DND-41 (cell line): ENCODE results near the gene ARID5A.

Source experiments
- ATAC-seq: fragments of 200-7000 bp; cut with Tn5 transposase; 3 replicates; pipeline ENCODE4 v1.9.1; 2021; ENCODE audit warnings: low read depth; ENCODE audit not compliant: insufficient read depth
- DNase-seq: peaks from one replicate; pipeline ENCODE4 v3.0.0-alpha.2; 2020
- H2AFZ ChIP-seq: 2 replicates; pipeline ENCODE4 v1.6.0; 2012; ENCODE audit warnings: low read depth, low read length
- H3K27ac ChIP-seq: 2 replicates; pipeline ENCODE4 v1.5.1; 2012; ENCODE audit warnings: low read length, inconsistent platforms
- H3K27me3 ChIP-seq: fragments of 200-600 bp; sonication (generic); 2 replicates; pipeline ENCODE4 v1.6.0; 2012; ENCODE audit warnings: low read length, mild to moderate bottlenecking, inconsistent platforms; ENCODE audit not compliant: insufficient read depth, poor library complexity
- H3K36me3 ChIP-seq: 2 replicates; pipeline ENCODE4 v1.5.1; 2012; ENCODE audit warnings: low read length, inconsistent platforms; ENCODE audit not compliant: insufficient read depth
- H3K4me1 ChIP-seq: 2 replicates; pipeline ENCODE4 v1.5.1; 2012; ENCODE audit warnings: mild to moderate bottlenecking, low read length; ENCODE audit not compliant: insufficient read depth
- H3K4me2 ChIP-seq: 2 replicates; pipeline ENCODE4 v1.6.0; 2012; ENCODE audit warnings: mild to moderate bottlenecking, moderate library complexity, low read length, inconsistent platforms; ENCODE audit not compliant: insufficient read depth
- H3K4me3 ChIP-seq, 2 experiments: fragments of 200-600 bp in 1 of 2; shearing (Covaris generic) in 1 of 2; 2 replicates each; pipeline ENCODE4 v1.5.1; 2012 to 2016; ENCODE audit warnings: inconsistent platforms in 2 of 2, low read length in 2 of 2, mild to moderate bottlenecking in 2 of 2, low read depth in 1 of 2, moderate library complexity in 1 of 2
- H3K79me2 ChIP-seq: 2 replicates; pipeline ENCODE4 v1.6.0; 2012; ENCODE audit warnings: low read length, inconsistent platforms; ENCODE audit not compliant: insufficient read depth
- H3K9ac ChIP-seq: 2 replicates; pipeline ENCODE4 v1.6.0; 2012; ENCODE audit warnings: low read depth, mild to moderate bottlenecking, inconsistent platforms, low read length, moderate library complexity
- H3K9me3 ChIP-seq: 2 replicates; pipeline ENCODE4 v1.5.1; 2012; ENCODE audit warnings: low read length, moderate library complexity, mild to moderate bottlenecking, inconsistent platforms; ENCODE audit not compliant: insufficient read depth, severe bottlenecking
- H4K20me1 ChIP-seq: 2 replicates; pipeline ENCODE4 v1.6.0; 2012; ENCODE audit warnings: low read length; ENCODE audit not compliant: insufficient read depth
- EZH2 ChIP-seq: IDR thresholded peaks from 3 replicates; pipeline ENCODE4 v1.6.1; 2012; ENCODE audit warnings: borderline replicate concordance, low read depth, mild to moderate bottlenecking, moderate library complexity, low read length, inconsistent platforms; ENCODE audit not compliant: severe bottlenecking
- TF ChIP-seq, protein P1 (sequence below): IDR thresholded peaks from 2 replicates; pipeline ENCODE4 v1.5.1; 2012; ENCODE audit warnings: borderline replicate concordance, low read length, moderate library complexity, mild to moderate bottlenecking; ENCODE audit not compliant: poor library complexity, severe bottlenecking; ENCODE audit errors: extremely low read depth

The ARID5A gene

DNA sequence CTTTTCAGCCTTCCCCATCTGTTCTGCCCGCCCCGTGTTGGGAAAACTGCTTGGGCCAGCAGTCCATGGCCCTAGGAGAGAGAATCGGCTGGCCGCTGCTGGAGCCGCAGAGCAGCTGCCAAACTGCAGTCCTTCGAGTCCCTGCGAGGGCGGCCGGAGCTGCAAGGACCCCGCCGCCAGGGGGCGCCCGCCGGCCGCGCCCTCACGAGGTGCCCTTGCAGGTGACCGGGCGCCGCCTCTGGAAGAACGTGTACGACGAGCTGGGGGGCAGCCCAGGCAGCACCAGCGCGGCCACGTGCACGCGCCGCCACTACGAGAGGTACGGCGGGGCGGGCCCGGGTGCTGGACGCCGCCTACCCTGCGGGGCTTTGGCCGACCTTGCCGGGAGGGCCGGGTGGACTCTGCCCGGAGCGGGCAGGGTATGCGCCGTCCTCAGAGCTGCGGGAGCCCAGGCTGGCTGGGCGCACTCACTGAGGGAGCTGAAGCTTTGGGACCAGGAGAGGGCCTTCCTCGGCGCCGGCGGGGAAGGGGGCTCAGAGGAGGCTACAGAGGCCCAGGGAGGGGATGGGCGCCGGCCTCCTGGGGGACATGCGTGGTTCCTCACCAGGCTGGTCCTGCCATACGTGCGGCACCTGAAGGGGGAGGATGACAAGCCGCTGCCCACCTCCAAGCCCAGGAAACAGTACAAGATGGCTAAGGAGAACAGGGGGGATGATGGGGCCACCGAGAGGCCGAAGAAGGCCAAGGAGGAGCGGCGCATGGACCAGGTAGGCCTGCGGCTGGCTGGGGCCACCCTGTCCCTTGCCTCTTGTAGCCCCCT lies 13.6 kb downstream of the ARID5A start:
- Histone ChIP-seq H3K27me3 (no peaks in the 10 kb centered on the region), H3K4me1 (peaks cover 18% of the 10 kb centered on the region), H3K9me3 (no peaks in the 10 kb centered on the region), H3K79me2 (peaks cover 13% of the 10 kb centered on the region), H3K27ac (no peak overlapping the region), H3K36me3 (peaks cover 67% of the 10 kb centered on the region), H2AFZ (no peak overlapping the region), H4K20me1 (peaks cover 40% of the 10 kb centered on the region), H3K4me3 (no peak overlapping the region), H3K9ac (no peak overlapping the region), H3K4me2 (no peak overlapping the region)
- DNase-seq = no peak
- no peak for ATAC-seq
- TF ChIP-seq, protein P1, sequence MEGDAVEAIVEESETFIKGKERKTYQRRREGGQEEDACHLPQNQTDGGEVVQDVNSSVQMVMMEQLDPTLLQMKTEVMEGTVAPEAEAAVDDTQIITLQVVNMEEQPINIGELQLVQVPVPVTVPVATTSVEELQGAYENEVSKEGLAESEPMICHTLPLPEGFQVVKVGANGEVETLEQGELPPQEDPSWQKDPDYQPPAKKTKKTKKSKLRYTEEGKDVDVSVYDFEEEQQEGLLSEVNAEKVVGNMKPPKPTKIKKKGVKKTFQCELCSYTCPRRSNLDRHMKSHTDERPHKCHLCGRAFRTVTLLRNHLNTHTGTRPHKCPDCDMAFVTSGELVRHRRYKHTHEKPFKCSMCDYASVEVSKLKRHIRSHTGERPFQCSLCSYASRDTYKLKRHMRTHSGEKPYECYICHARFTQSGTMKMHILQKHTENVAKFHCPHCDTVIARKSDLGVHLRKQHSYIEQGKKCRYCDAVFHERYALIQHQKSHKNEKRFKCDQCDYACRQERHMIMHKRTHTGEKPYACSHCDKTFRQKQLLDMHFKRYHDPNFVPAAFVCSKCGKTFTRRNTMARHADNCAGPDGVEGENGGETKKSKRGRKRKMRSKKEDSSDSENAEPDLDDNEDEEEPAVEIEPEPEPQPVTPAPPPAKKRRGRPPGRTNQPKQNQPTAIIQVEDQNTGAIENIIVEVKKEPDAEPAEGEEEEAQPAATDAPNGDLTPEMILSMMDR = no peak
- TF ChIP-seq EZH2 = no peak

DNA sequence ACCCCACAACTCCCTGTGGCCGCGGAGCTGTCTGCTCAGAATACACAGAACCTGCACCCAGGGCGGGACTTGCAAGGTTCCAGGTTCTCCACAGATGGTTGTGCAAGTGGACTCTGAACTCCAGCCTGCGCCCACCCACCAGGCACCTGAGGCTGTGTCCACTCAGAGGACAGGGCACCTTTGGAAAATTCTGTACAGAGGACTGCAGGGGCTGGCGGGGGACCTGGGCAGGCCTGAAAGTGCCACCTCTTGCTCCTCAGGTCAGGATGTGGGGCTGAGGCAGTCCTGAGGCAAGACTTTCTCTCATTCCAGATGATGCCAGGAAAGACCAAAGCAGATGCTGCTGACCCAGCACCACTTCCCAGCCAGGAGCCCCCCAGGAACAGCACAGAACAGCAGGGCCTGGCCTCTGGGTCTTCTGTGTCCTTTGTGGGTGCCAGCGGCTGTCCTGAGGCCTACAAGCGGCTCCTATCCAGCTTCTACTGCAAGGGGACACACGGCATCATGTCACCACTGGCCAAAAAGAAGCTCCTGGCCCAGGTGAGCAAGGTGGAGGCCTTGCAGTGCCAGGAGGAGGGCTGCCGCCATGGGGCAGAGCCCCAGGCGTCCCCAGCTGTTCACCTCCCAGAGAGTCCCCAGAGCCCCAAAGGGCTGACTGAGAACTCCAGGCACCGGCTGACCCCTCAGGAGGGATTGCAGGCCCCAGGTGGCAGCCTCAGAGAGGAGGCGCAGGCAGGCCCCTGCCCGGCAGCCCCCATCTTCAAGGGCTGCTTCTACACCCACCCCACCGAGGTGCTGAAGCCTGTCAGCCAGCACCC lies 14.4 kb downstream of the ARID5A start:
- no peak overlapping the region for H3K4me2 ChIP-seq
- no peak for ATAC-seq
- no peak overlapping the region for H3K9ac ChIP-seq

DNA sequence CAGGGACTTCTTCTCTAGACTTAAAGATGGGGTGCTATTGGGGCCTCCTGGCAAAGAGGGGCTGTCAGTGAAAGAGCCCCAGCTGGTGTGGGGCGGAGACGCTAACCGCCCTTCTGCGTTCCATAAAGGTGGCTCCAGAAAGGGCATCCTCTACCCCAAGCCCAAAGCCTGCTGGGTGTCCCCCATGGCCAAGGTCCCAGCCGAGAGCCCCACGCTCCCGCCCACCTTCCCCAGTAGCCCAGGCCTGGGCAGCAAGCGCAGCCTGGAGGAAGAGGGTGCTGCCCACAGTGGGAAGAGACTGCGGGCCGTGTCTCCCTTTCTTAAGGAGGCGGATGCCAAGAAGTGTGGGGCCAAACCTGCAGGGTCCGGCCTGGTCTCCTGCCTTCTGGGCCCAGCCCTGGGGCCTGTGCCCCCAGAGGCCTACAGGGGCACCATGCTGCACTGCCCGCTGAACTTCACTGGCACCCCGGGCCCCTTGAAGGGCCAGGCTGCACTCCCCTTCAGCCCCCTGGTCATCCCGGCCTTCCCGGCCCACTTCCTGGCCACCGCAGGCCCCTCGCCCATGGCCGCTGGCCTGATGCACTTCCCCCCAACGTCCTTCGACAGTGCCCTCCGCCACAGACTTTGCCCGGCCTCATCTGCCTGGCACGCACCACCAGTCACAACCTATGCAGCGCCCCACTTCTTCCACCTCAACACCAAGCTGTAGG lies 15.2 kb downstream of the ARID5A start:
- no peak for DNase-seq
- Histone ChIP-seq H3K9ac (no peak overlapping the region), H3K4me3 (no peak overlapping the region), H3K4me1 (peaks cover 12% of the 10 kb centered on the region), H3K4me2 (no peak overlapping the region), H3K9me3 (no peaks in the 10 kb centered on the region), H2AFZ (no peak overlapping the region), H3K79me2 (peaks cover 2% of the 10 kb centered on the region; the same call in 1 of the 2 replicates), H3K27me3 (no peaks in the 10 kb centered on the region), H4K20me1 (peaks cover 32% of the 10 kb centered on the region), H3K27ac (no peak overlapping the region), H3K36me3 (peaks cover 57% of the 10 kb centered on the region)
- ATAC-seq = no peak
- no peak for TF ChIP-seq EZH2
- TF ChIP-seq, protein P1 = no peak

More for the DNA sequence above, 14.4 kb downstream of the ARID5A start:
- DNase-seq = no peak
- Histone ChIP-seq H3K27me3 (no peaks in the 10 kb centered on the region), H2AFZ (no peak overlapping the region), H4K20me1 (peaks cover 40% of the 10 kb centered on the region), H3K27ac (no peak overlapping the region), H3K9me3 (no peaks in the 10 kb centered on the region), H3K36me3 (peaks cover 64% of the 10 kb centered on the region), H3K79me2 (peaks cover 8% of the 10 kb centered on the region), H3K4me1 (peaks cover 18% of the 10 kb centered on the region), H3K4me3 (no peak overlapping the region)
- TF ChIP-seq, protein P1 = no peak
- no peak for TF ChIP-seq EZH2
